HG02885 (cell line): ENCODE measurements around the gene LRRC4B.

Source experiments
- ATAC-seq: cut with Tn5 transposase; IDR thresholded peaks from one replicate; pipeline ENCODE4 v1.9.1; 2021; ENCODE audit warnings: mild to moderate bottlenecking; ENCODE audit not compliant: unreplicated experiment, poor library complexity

LRRC4B gene

DNA sequence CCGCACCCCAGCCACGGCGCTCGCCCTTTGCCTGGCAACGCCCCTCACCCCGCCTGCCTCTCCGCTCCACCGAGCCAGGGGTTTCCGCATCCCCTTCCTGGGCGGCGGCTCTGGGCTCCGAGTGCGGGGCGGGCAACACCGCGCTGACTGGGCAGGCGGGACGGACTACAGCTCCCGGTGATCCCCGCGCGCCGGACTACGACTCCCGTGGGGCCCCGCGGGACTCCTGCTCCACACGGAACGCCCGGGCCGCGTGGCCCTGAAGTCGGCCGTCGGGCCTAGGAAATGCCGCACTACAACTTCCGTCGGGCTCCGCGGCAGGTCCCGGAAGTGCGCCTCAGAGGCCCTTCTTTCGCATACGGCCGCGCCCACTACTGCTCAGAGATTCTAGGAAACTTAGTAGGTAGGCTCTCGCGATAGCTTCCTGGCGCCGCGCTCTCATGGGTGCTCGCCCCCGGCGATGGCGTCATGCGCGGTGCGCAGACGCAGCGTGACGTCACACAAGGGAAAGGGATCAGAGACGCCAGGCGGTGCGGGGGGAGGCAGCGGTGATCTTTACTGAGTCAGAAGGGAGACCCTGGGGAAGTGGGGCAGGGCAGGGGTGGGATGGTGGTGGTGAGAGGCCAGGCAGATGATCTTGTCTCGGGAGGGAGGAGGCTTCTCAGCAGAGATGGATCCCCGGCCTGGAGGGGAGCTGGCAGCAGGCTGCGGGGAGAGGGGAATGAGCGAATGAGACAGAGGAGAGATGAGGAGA lies 57.0 kb downstream of the LRRC4B start, which contains the start of gene JOSD2:
Gene JOSD2, minus strand, starts transcription at position 123 of the 754 bp plus-strand sequence. CDS start 760 bp downstream, outside the sequence.
- ATAC-seq = peak; percentile 91

DNA sequence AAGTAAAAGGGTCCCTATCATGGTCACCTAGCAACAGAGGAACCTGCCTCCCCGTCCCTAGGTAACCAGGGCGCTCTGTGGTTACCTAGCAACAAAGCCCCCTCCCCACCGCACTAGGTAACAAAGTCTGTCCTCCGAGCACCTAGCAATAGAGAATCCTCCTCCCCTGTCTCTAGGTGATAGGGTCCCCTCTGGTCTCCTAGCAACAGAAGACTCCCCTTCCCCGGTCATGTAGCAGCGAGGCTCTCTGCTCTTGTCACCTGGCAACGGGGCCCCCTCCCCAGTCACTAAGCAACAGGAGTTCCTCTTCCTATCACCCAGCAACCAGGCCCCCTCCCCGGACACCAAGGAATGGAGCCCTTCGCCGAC lies 57.6 kb downstream of the LRRC4B start:
- ATAC-seq = no peak

DNA sequence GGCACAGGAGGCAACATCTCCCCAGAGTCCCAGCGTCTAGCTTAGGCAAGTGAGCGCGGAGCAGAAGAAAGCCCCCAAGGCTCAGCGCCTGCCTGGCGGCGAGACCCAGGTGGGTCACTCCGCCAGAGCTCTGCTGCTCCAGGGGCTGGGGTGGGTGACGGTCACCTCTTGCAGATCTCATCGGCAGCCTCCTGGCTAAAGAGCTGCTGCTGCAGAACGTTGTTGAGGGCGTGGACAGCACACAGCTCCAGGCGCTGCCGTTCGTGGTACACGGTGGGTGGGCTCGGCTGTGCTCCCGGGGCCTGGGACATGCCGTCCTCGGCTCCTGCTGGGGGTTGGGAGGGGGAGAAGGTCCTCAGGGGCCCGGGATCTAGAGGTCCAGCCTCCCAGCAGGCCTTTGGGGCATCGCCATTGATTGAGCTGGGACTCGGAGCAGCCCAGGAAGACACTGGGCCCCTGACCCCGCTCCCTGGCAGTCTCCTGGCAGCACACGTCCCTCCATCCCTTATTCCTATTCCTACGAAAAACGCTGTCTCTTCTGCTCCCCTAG lies 58.0 kb downstream of the LRRC4B start:
- ATAC-seq = no peak

DNA sequence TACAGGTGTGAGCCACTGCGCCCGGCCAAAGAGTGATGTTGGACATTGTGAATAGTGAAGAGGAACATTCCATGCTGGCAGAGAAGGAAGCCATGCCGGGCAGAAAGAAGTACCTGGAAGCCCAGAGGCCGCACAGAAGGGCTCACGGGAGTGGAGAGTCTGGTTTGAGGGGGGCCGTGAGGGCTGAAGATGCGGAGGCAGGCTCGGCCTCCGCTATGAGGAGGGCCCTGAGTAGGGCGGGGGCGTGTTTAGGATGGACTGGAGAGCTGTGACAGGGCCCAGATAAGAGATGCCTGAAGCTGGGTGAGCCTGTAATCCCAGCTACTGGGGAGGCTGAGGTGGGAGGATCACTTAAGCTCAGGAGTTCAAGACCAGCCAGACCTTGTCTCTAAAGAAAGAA lies 58.9 kb downstream of the LRRC4B start:
- no peak for ATAC-seq

DNA sequence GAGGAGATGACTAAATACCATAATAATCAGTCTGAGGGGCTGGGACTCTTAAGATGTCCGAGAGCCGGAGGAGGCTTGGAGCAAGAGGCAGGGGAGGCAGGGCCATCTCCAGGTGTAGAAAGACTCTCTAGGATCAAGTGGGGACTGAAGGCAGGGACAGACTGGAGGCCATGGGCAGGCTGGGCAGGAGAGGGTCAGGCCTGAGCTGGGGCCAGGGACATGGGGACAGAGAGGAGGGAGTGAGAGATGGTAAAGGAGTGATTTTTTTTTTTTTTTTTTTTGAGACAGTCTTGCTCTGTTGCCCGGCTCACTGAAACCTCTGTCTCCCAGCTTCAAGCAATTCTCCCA lies 59.4 kb downstream of the LRRC4B start:
- ATAC-seq = no peak

DNA sequence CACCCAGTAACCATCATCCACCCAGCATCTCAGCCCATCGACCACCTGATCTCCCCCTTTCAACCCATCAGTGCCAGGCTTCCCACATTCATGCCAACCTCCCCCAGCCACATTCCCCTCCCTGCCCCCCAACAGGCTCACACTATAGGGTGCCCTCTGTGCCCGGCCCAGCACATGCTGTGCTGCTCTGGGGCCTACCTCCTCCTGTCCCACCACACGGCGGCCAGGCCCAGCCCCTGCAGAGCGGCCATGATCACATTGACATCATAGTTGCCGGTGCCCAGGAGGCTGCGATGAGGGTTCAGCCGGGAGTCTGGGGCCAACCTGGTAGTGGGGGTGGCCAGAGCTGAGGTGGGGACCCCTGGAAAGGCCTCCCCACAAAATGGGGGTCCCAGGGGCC lies 60.9 kb downstream of the LRRC4B start:
- ATAC-seq = no peak

DNA sequence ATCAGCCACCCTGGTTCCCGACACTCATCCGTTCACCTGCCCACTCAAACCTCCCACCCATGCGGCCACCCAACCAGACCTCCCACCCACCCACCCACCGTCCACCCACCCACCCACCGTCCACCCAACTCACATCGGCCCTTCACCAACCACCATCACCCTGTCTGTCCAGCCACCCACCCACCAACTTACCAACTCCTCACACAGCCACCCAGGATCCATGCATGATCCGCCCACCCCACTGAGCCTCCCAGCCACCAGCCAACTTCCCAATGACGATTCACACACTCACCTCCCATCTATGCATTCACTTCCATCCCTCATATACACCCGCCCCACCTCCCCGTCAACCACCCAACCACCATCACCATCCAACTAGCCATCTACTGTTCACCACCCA lies 61.5 kb downstream of the LRRC4B start:
- ATAC-seq = no peak

DNA sequence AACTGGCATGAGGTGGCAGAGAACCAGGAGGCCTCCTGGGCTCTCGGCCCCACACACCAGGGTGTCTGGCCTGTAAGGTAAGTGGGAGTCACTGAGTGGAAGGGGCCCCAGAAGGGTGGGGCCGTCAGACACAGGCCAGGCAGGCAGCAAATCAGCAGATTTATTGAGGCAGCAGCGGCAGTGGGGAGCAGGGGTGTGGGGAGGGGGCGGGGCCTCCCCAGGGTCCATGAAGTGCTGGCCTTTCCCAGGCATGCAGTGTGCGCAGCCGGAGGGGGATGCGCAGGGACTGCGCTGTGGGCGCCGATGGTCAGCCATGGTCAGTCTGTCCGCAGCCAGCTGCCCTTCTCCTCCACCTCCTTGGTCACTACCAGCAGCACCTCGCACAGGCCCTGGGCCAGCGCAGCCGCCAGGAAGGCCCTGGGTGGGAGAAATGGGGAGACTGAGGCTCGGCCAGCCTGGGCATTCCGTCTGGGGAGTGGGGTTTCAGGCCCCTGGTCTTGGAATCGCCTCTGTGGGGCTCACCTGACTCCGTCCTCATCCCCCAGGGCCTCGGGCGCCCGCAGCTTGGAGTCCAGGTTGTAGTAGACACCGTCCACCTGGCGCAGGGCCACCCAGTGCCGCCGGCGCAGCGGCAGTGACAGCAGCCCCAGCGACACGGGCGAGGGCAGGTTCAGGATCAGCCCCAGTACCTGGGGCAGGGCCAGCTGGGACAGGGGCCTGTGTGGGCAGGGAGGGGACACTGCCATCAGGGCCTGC lies 62.2 kb downstream of the LRRC4B start:
- no peak for ATAC-seq

DNA sequence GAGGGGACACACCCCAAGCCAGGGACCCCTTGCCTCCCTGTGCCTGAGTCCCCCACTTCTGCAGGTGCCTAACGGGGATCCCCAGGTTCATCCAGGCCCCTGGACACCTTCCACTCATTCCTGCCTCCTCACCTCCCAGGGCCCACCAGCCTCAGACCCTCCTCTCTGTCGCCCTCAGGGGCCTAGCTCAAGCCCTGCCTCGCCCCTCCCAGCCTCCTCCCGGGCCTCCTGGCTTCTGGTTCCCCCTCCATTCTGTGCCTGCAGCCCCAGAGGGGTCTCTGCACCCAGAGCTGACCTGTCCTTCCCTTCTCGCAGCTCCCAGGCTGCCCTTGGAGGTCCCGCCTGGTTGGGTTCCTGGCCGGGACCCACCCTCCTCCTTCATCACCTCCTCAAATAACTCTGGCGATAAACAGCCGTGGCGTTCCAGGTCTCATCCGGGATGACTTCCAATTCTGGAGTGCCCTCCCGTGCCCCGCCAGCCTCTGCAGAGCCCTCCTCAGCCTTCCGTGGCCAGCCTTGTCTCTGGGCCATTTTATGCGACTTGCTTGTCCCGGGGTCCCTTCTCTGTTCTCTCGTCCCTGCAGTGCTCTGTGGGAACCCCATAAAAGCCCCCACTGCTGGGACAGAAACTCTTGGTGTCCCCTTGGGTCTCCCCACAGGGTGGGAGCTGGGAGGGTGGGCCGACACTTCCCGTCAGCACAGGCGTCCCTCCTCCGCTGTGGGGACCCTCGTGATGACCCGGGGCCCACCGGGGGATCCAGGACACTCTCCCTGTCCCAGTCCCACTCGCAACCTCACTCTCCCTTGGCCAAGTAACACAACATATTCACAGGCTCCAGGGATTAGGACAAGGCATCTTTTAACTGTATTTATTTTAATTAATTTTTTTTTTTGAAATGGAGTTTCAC lies 66.4 kb downstream of the LRRC4B start:
- no peak for ATAC-seq

DNA sequence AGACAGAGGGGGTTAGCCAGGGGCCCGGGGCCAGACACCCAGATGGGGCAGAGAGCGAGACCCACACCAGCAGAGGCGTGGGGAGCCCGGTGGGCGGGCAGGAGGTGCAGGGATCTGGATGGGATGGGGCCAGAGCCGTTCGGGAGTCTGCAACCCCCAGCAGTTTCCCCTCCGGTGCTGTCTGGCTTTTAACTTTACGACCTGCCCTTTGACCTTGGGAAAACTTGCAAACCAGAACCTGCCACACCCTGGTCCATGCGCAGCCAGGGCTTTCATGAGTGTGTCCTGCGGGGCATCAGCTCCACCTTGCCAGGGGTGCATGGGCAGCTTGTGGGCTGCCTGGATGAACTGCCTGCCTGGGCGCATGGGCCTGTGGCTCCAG lies 67.1 kb downstream of the LRRC4B start:
- ATAC-seq = no peak

DNA sequence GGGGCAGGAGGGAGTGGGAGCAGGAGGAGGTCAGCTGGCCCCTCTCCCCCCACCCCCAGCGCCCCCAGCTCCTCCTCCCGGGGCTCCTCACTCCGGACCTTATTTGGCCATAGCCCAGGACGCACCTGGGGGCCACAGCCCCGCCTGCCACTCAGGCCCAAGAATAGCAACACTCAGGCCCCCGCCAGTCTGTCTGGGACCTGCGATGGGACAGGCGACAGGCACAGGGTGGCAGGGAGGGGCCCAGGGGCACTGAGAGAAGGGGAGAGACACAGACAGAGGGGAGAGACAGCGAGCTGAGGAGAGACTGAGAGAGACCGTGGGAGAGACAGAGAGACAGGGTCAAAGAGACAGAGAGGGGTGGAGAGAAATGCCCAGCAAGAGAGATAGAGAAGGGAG lies 67.5 kb downstream of the LRRC4B start:
- no peak for ATAC-seq

DNA sequence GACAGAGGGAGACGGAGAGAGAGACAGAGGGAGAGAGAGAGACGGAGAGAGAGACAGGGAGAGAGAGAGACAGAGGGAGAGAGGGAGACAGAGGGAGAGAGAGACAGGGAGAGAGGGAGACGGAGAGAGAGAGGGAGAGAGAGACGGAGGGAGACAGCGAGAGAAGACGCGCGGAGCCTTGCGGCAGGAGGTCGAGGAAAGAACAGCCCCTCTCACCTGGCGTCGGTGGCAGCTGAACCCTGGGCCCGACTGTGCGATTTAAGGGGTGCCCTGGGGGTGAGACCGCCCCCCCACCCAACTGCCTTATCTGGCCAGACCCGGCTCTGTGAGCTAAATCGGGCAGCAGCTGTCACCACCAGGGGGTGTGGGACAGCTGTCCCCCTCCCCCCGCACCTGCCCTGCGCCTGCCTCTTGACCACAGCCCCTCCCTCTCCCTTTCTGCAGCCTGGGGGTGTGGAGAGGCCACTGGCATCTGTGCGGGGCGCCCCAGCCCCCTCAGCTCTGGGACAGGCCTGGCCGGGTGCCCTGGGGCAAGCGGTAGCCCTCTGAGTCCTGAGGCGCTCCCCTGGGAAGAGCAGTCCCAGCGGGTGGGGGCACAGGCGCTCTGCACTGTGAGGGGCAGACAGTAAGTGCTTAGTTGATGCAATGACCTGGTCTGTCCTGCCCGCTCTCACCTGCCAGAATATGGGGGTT lies 68.0 kb downstream of the LRRC4B start:
- ATAC-seq = no peak

DNA sequence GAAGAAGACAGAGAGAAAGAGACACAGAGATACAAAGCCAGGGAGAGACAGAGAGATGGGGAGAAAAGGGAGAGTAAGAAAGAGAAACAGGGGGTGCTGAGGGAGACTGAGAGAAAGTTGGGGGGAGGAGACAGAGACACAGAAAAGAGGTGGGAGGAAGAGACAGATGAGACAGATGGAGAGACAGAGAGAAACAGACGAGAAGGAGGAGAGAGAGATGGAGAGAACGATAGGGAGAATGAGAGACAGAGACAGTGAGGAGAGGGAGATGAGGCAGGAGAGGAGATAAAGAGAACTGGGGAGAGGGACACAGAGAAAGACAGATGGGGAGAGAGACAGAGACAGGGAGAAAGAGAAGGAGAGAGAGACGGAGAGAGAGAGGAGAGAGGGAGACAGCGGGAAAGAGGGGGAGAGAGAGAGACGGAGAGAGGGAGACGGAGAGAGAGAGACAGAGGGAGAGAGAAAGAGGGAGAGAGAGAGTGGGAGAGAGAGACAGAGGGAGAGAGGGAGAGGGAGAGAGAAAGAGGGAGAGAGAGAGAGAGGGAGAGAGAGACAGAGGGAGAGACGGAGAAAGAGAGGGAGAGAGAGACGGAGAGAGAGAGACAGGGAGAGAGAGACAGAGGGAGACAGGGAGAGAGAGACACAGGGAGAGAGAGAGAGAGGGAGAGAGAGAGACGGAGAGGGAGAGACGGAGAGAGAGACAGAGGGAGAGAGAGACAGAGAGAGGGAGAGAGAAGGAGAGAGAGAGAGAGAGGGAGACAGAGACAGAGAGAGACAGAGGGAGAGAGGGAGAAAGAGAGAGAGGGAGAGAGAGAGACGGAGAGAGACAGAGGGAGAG lies 69.8 kb downstream of the LRRC4B start:
- no peak for ATAC-seq

DNA sequence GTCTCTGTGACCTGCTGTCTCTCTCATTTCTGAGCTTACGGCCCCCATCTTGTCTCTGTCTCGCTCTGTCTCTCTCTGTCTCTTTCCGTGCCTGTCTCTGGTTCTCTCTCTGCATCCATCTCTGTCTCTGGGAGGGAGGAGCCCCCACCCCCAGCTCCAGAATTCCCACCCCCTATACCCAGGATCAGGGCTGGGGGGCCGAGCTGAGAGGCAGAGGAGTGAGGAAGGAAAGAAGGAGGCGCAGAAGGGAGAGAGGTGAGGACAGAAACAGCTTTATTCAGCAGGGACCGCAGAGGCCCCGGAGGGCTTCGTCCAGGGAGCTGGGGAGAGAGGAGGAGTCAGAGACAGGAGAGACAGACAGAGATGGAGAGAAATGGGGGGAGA lies 71.2 kb downstream of the LRRC4B start:
- ATAC-seq = no peak

DNA sequence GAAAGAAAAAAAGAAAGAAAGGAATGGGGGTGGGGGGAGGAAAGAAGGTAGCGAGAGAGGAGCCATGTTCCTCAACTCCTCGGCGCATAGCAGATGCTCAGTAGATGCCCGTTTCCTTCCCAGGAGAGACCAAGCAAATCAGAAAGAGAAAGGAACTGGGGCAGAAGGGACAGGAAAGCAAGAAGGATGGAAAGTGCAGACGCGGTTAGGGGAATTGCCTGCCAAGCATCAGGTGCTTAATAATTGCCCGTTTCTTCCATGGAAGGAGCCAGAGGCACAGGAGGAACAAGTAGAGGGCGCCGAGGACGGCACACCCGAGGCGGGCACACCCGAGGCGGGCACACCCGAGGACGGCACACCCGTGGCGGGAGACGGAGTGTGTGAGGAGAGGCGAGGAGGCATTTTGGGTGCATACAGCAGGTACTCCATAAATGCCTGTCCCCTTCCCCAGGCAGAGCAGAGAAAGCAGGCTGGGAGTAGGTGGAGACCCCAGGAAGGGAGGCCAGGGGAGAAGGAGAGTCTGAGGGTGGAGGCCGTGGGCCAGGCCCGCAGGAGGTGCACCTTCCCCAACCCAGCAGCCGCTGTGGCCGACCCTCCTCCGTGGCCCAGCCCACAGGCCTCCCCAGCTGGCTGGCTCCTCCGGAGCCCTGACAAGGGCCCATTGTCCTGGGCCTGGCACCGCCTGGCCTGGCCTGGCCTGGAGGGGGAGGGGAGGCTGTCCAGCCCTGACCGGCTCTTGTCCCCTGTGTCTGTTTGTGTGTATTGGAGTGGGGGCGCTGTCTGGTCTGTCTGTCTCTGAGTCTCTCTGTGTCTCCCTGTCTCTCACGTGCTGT lies 71.8 kb downstream of the LRRC4B start:
- ATAC-seq = no peak

DNA sequence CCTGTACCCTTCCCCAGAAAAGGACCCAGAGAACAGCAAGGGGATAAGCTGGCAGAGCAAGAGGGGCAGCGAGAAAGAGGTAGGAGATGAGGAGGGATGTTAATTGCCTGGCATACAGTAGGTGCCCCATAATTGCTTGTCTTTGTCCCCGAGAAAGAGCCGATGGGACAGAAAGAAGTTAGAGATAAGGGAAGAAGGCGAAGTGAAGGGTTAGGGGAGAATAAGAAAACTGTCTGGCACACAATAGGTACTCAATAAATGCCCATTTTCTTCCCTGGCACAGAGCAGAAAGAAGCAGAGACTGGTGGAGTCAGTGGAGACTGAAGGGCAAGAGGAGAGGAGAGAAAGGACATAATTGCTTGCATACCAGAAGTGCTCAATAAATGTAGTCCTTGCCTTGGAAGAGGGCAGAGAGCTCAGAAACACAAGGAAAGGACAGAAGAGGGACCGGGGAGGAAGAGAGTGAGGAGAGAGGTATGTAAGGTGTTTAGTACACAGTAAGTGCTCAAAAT lies 73.2 kb downstream of the LRRC4B start:
- ATAC-seq = no peak

DNA sequence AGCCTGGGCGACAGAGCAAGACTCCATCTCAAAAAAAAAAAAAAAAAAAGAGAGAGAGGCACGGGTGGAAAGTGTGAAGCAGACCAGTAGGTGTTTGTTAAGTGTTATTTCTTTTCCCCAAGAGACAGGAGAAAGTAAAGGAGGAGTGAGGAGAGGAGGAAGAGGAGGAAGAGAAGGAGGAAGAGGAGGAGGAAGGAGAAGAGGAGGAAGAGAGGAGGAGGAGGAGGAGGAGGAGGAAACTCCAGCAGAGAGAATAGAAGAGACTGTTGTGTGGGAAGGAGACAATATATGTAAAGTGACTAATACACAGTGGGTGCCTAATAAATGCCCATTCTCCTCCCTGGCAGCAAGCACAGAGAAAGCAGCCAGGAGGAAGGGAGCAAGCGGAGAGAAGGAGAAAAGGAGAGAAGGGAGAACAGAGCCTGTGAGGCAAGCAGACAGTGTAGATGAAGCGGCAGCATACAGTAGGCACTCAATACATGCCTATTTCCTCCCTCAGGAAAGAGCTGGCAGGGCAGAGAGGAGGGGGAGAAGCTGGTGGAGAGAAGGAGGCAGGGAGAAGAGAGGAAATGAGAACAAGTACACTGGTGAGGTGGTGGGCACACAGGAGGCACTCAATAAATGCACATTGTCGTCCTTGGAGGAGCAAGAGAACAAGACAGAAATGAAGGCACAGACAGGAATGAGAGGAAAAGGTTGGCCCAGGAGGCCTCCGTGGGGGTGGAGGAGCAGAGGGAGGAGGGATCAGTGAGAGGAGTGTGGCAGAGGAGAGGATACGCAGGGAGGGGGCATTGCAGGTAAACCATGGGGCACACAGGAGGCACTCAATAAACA lies 73.8 kb downstream of the LRRC4B start:
- no peak for ATAC-seq
